Endothelial cell (in vitro differentiated cells): ENCODE results near the gene WIPF1. TPM values are rescaled to one million over a fixed set of nuclear protein-coding genes. Genes with fewer than 3 reads are reported as not detected.
"Not testable (repeated sequence)": the region's sequence is repeated elsewhere in the genome, so short reads cannot be mapped to it uniquely, and the experiment has no call there.

ENCODE experiments used
- DNase-seq: peaks from one replicate; pipeline ENCODE4 v3.0.0; 2021; ENCODE audit warnings: low spot score
- H3K27ac Mint-ChIP-seq: one replicate; pipeline ENCODE4 v1.8.0; 2021; ENCODE audit warnings: mixed read lengths, inconsistent platforms; ENCODE audit not compliant: unreplicated experiment
- H3K27me3 Mint-ChIP-seq: one replicate; pipeline ENCODE4 v1.8.0; 2021; ENCODE audit warnings: mild to moderate bottlenecking, moderate library complexity, mixed read lengths, inconsistent platforms; ENCODE audit not compliant: unreplicated experiment
- H3K36me3 Mint-ChIP-seq: one replicate; pipeline ENCODE4 v1.8.0; 2021; ENCODE audit warnings: mild to moderate bottlenecking, low read depth, mixed read lengths, inconsistent platforms; ENCODE audit not compliant: unreplicated experiment
- H3K4me1 Mint-ChIP-seq: one replicate; pipeline ENCODE4 v1.8.0; 2021; ENCODE audit warnings: mild to moderate bottlenecking, mixed read lengths, inconsistent platforms; ENCODE audit not compliant: unreplicated experiment
- H3K4me3 Mint-ChIP-seq: one replicate; pipeline ENCODE4 v1.8.0; 2021; ENCODE audit warnings: mild to moderate bottlenecking, mixed read lengths, inconsistent platforms; ENCODE audit not compliant: unreplicated experiment
- H3K9me3 Mint-ChIP-seq: one replicate; pipeline ENCODE4 v1.8.0; 2021; ENCODE audit warnings: mixed read lengths, inconsistent platforms; ENCODE audit not compliant: unreplicated experiment
- CTCF ChIP-seq: fragments of 200-600 bp; sonication (generic); IDR thresholded peaks from one replicate; pipeline ENCODE4 v1.5.0; 2021; ENCODE audit warnings: antibody characterized with exemption; ENCODE audit not compliant: unreplicated experiment
- total RNA-seq: library from RNA; stranded (reverse); fragmentation: NEBNext Ultra II Directional; extraction: Animal tissue kit (Norgen Biotek cat#: 25700); gene quantifications from one replicate; pipeline ENCODE4 v1.2.1, GENCODE V29; 2021; ENCODE audit not compliant: unreplicated experiment

The WIPF1 gene
- total RNA-seq, 1 donor from 2014 or later: 62.8 TPM

GRCh38 chr2:174552880-174553279 is 44.7 kb downstream of the WIPF1 start:
- Mint-ChIP-seq H3K9me3 (no peaks in the 10 kb centered on the region), H3K27me3 (no peaks in the 10 kb centered on the region), H3K4me1 (no peaks in the 10 kb centered on the region), H3K36me3 (no peaks in the 10 kb centered on the region), H3K27ac (no peak overlapping the region), H3K4me3 (no peak overlapping the region)
- no peak for TF ChIP-seq CTCF
- DNase-seq: no peak

GRCh38 chr2:174551697-174552096 is 45.9 kb downstream of the WIPF1 start:
- no peak for TF ChIP-seq CTCF
- no peaks in the 10 kb centered on the region for H3K36me3 Mint-ChIP-seq
- DNase-seq: no peak
- no peaks in the 10 kb centered on the region for H3K27me3 Mint-ChIP-seq
- H3K4me3 Mint-ChIP-seq: no peak overlapping the region
- no peaks in the 10 kb centered on the region for H3K9me3 Mint-ChIP-seq
- peaks cover 4% of the 10 kb centered on the region for H3K4me1 Mint-ChIP-seq
- H3K27ac Mint-ChIP-seq: no peak overlapping the region

- not testable (repeated sequence) for H3K4me3 Mint-ChIP-seq, H3K36me3 Mint-ChIP-seq, H3K9me3 Mint-ChIP-seq
These were observed 49.0 kb downstream of the WIPF1 start for GRCh38 chr2:174548646-174549045.

DNA sequence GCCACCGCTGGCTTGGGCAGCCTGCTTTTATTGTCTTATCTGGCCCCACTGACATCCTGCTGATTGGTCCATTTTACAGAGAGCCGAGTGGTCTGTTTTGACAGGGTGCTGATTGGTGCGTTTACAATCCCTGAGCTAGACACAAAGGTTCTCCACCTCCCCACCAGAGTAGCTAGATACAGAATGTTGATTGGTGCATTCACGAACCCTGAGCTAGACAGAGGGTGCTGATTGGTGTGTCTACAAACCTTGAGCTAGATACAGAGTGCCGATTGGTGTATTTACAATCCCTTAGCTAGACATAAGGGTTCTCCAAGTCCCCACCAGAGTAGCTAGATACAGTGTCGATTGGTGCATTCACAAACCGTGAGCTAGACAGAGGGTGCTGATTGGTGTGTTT is 49.6 kb downstream of the WIPF1 start:
- H3K27ac Mint-ChIP-seq, DNase-seq, H3K9me3 Mint-ChIP-seq, H3K36me3 Mint-ChIP-seq, H3K27me3 Mint-ChIP-seq, H3K4me3 Mint-ChIP-seq: not testable (repeated sequence)
- peaks cover 11% of the 10 kb centered on the region for H3K4me1 Mint-ChIP-seq

More at GRCh38 chr2:174548646-174549045, 49.0 kb downstream of the WIPF1 start:
- H3K27me3 Mint-ChIP-seq, DNase-seq, H3K27ac Mint-ChIP-seq: not testable (repeated sequence)
- peaks cover 11% of the 10 kb centered on the region for H3K4me1 Mint-ChIP-seq

GRCh38 chr2:174546519-174547506 is 50.8 kb downstream of the WIPF1 start:
- no peak overlapping the region for H3K27ac Mint-ChIP-seq
- peaks cover 11% of the 10 kb centered on the region for H3K4me1 Mint-ChIP-seq
- H3K4me3 Mint-ChIP-seq: no peak overlapping the region
- H3K9me3 Mint-ChIP-seq: no peaks in the 10 kb centered on the region
- H3K27me3 Mint-ChIP-seq: no peaks in the 10 kb centered on the region
- peak; percentile 19 for DNase-seq
- peaks cover 5% of the 10 kb centered on the region for H3K36me3 Mint-ChIP-seq
- no peak for TF ChIP-seq CTCF

DNA sequence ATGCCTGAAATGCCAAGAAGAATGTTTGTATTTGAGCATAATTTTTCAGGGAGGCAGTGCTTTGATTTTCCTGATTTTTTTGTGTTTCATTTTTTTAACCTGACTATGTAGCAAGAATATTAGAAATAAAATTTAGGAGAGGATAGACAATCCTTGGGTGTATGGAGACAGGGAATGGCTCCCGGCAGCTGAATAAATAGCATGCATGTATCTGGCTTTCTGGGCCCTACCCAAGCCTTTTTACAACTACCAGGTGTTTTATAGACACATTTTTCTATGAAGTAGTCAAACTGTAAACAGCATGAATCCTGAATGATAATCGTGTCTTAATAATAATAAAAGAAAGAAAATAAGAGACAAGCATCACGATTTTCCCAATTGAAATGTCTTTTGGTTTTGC is 52.4 kb downstream of the WIPF1 start:
- DNase-seq: no peak
- Mint-ChIP-seq H3K4me1 (peaks cover 11% of the 10 kb centered on the region), H3K27me3 (no peaks in the 10 kb centered on the region), H3K27ac (no peak overlapping the region), H3K9me3 (no peaks in the 10 kb centered on the region), H3K36me3 (peaks cover 5% of the 10 kb centered on the region), H3K4me3 (no peak overlapping the region)
- TF ChIP-seq CTCF: no peak
